Neuron (in vitro differentiated cells): ENCODE data around the gene MFSD11.
A peak's percentile ranks its signal among the peaks of the same experiment; 100 is the strongest.
"Not testable (repeated sequence)": the region's sequence is repeated elsewhere in the genome, so short reads cannot be mapped to it uniquely, and the experiment has no call there.

ENCODE experiments used
- H2AFZ ChIP-seq: one replicate; pipeline ENCODE4 v1.6.1; 2013; ENCODE audit warnings: low read depth, mild to moderate bottlenecking, inconsistent platforms, low read length, moderate library complexity
- H3K27me3 ChIP-seq: one replicate; pipeline ENCODE4 v1.6.1; 2013; ENCODE audit warnings: low read length; ENCODE audit not compliant: insufficient read depth
- H3K36me3 ChIP-seq: one replicate; pipeline ENCODE4 v1.6.1; 2013; ENCODE audit warnings: low read length; ENCODE audit not compliant: insufficient read depth
- H3K4me1 ChIP-seq: one replicate; pipeline ENCODE4 v1.6.1; 2013; ENCODE audit warnings: low read length; ENCODE audit not compliant: insufficient read depth
- H3K4me3 ChIP-seq: 2 replicates; pipeline ENCODE4 v1.5.1; 2013; ENCODE audit warnings: mild to moderate bottlenecking, low read length, moderate library complexity
- H3K9me3 ChIP-seq: one replicate; pipeline ENCODE4 v1.6.1; 2013; ENCODE audit warnings: low read length

The MFSD11 gene

DNA sequence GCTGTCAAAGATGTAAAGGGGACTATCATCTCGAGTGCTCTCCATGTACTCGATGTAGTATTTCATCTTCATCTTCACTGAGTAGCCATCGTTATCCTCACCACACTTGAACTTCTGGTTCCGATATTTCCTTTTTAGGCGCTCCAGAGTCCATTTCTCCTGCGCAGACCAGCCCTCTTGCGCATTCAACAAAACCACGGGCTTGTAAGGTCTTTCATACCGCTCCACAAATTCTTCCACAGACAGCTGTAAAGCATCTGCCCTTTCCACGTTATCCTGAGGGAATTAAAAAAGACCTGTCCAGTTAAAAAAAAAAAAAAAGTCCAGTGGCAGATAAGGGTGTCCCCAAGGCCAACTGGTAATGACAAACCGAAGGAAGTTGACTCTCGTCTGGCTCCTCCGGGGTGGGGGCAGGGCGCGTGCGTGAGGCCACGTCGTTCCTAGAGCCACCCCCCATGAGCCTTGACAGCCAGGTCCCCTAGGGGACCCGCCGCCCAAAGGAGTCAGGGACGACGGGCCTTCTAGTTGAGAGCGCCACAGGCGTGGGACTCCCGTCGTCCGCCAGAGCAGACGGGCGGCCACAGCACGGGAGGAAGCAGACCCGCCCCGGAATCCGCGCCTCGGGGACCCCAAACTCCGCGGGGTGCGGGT, 12.2 kb upstream of the MFSD11 start:
- H3K36me3 ChIP-seq: peaks cover 30% of the 10 kb centered on the region
- H2AFZ ChIP-seq: peak overlapping the region; percentile 80

GRCh38 chr17:76726231-76726775, 11.6 kb upstream of the MFSD11 start, which contains the start of gene JMJD6:
JMJD6 (minus strand) TSS chr17:76726606; CDS start chr17:76726475, 131 bp downstream.
- H2AFZ ChIP-seq: peak within 1 kb of the TSS; percentile 80
- peaks cover 27% of the 10 kb centered on the region for H3K36me3 ChIP-seq
- peaks cover 16% of the 10 kb centered on the region for H3K4me1 ChIP-seq

More for the DNA sequence above, 12.2 kb upstream of the MFSD11 start:
- no peaks in the 10 kb centered on the region for H3K27me3 ChIP-seq
- peak overlapping the region; percentile 94 for H3K4me3 ChIP-seq
- H3K9me3 ChIP-seq: no peaks in the 10 kb centered on the region
- H3K4me1 ChIP-seq: peaks cover 16% of the 10 kb centered on the region

DNA sequence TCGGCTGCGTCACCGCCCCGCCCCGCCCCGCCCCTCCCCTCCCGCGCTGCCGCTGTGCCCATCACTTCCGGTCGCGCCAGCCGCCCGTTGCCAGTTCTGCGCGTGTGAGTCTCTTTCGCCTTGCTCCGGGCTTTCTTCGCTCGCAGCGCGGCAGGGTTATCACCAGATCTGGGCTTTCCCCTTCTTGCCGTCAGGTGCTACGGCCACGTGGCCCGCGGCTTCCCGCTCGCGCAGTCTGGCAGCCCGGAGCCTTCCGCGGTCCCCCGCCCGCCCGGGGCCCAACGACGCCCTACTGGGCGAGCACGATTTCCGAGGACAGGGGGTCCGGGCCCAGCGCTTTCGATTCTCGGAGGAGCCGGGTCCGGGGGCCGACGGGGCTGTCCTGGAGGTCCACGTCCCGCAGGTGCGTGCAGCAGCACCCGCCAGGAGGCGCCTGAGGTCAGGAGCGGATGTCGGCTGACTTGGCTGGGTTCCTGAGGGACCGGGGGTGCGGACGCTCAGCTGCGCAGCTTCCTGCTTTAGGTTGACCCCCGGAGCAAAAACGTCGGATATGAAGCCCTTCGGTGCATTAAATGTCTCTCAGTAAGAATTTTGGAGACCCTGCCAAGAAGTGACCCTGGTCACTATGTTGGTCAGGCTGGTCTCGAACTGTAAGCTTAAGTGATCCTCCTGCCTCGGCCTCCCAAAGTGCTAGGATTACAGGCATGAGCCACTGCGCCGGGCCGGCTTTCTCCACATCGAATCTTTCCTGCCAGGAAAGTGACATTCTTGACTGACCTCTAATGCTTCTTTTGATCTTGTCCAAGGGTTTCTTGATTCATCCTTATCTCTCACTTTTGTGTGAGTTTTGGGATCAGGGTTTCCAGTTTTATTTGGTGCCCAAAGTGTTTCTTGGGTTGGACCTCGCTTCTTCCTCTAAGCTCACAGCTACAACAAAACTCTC, 10.9 kb upstream of the MFSD11 start, which contains the start of gene METTL23:
TSS of gene METTL23 (plus strand) at position 64 of the 943 bp plus-strand sequence. CDS start 2,872 bp downstream, outside the sequence.
- Histone ChIP-seq H2AFZ (peak within 1 kb of the TSS; percentile 80), H3K4me3 (peak within 1 kb of the TSS; percentile 94), H3K4me1 (peaks cover 16% of the 10 kb centered on the region), H3K27me3 (no peaks in the 10 kb centered on the region), H3K9me3 (no peaks in the 10 kb centered on the region), H3K36me3 (peaks cover 26% of the 10 kb centered on the region)

More at GRCh38 chr17:76726231-76726775, 11.6 kb upstream of the MFSD11 start, which contains the start of gene JMJD6:
- Histone ChIP-seq H3K27me3 (no peaks in the 10 kb centered on the region), H3K4me3 (peak within 1 kb of the TSS; percentile 94), H3K9me3 (no peaks in the 10 kb centered on the region)

- Histone ChIP-seq H2AFZ (no peak overlapping the region), H3K27me3 (no peaks in the 10 kb centered on the region), H3K4me1 (peaks cover 16% of the 10 kb centered on the region), H3K4me3 (peak overlapping the region; percentile 94), H3K9me3 (no peaks in the 10 kb centered on the region), H3K36me3 (peaks cover 26% of the 10 kb centered on the region)
Measured at GRCh38 chr17:76727745-76728456, 10.0 kb upstream of the MFSD11 start.

DNA sequence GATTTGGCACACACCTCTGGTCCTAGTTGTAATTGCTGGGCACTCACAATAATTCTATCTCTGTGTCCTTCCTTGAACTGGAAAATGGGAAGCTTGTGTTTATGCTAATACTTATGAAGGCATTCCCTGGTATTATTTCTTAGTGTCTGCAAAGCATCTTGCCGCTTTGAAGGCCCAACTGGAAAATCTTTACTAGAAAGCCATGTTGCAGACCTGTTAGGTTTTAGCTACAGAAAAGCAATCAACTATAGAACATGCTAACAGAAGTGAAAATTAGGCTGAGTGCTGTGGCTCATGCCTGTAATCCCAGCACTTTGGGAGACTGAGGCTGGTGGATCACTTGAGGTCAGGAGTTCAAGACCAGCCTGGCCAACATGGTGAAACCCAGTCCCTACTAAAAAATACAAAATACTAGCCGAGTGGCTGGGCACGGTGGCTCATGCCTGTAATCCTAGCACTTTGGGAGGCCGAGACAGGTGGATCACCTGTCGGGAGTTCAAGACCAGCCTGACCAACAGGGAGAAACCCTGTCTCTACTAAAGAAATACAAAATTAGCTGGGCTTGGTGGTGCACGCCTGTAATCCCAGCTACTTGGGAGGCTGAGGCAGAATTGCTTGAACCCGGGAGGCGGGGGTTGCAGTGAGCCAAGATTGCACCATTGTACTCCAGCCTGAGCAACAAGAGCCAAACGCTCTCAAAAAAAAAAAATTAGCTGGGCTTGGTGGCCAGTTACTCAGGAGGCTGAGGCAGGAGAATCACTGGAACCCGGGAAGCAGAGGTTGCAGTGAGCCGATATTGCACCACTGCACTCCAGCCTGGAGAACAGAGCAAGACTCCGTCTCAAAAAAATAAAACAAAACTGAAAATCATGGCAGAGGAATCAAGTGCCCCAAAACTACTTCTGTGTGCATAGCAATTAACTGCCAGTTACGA, 5.9 kb upstream of the MFSD11 start:
- peaks cover 32% of the 10 kb centered on the region for H3K4me1 ChIP-seq
- not testable (repeated sequence) for H3K27me3 ChIP-seq, H3K4me3 ChIP-seq, H2AFZ ChIP-seq, H3K9me3 ChIP-seq
- peaks cover 52% of the 10 kb centered on the region for H3K36me3 ChIP-seq

DNA sequence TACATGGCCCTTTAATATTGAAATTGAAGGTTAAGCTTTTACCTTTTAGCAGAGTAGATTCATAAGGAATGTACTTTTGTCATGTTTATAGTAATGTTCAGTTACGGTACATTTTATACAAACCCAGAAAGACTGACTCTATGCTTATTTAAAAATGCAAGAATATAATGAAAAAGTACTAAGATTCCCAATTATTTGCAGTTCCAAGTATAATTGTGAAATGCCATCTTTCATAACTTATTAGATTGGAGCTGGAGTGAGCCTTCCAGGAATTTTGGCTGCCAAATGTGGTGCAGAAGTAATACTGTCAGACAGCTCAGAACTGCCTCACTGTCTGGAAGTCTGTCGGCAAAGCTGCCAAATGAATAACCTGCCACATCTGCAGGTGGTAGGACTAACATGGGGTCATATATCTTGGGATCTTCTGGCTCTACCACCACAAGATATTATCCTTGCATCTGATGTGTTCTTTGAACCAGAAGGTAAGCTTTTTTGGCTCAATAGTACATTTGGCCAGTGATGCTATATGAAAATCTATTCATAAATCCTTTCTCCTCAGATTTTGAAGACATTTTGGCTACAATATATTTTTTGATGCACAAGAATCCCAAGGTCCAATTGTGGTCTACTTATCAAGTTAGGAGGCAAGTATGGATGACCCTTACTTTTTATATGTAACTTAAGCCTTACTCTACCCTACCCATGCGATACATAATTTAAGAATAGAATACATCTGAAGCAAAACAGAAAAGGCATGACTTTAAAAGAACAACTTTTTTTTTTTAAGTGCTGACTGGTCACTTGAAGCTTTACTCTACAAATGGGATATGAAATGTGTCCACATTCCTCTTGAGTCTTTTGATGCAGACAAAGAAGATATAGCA, 4.9 kb upstream of the MFSD11 start:
- H3K4me3 ChIP-seq: peak overlapping the region; percentile 12
- no peak overlapping the region for H2AFZ ChIP-seq
- H3K4me1 ChIP-seq: peaks cover 26% of the 10 kb centered on the region
- peaks cover 52% of the 10 kb centered on the region for H3K36me3 ChIP-seq
- H3K27me3 ChIP-seq: no peaks in the 10 kb centered on the region
- H3K9me3 ChIP-seq: no peaks in the 10 kb centered on the region

DNA sequence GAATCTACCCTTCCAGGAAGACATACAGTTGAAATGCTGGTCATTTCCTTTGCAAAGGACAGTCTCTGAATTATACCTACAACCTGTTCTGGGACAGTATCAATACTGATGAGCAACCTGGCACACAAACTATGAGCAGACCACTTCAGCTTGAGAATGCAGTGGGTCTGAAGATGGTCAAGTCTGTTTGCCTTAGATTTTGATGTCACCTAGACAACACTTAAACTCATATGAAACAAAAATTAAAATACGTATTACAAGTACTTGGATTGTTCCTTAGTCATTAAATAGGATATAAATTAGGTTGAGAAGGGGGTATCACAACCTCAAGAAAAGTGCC, 4.3 kb upstream of the MFSD11 start:
- peaks cover 28% of the 10 kb centered on the region for H3K4me1 ChIP-seq
- H3K27me3 ChIP-seq: no peaks in the 10 kb centered on the region
- H2AFZ ChIP-seq: no peak overlapping the region
- no peaks in the 10 kb centered on the region for H3K9me3 ChIP-seq
- peak overlapping the region; percentile 69 for H3K4me3 ChIP-seq
- H3K36me3 ChIP-seq: peaks cover 52% of the 10 kb centered on the region

- H3K9me3 ChIP-seq: no peaks in the 10 kb centered on the region
- H3K36me3 ChIP-seq: peaks cover 50% of the 10 kb centered on the region
- peak overlapping the region; percentile 69 for H3K4me3 ChIP-seq
- H3K4me1 ChIP-seq: peaks cover 35% of the 10 kb centered on the region
- no peak overlapping the region for H2AFZ ChIP-seq
- H3K27me3 ChIP-seq: no peaks in the 10 kb centered on the region
Measured at GRCh38 chr17:76734080-76734840, 3.7 kb upstream of the MFSD11 start.

GRCh38 chr17:76735006-76735405, 2.9 kb upstream of the MFSD11 start:
- Histone ChIP-seq H2AFZ (no peak overlapping the region), H3K9me3 (no peaks in the 10 kb centered on the region), H3K36me3 (peaks cover 48% of the 10 kb centered on the region), H3K27me3 (no peaks in the 10 kb centered on the region), H3K4me1 (peaks cover 39% of the 10 kb centered on the region), H3K4me3 (peak overlapping the region; percentile 69)

DNA sequence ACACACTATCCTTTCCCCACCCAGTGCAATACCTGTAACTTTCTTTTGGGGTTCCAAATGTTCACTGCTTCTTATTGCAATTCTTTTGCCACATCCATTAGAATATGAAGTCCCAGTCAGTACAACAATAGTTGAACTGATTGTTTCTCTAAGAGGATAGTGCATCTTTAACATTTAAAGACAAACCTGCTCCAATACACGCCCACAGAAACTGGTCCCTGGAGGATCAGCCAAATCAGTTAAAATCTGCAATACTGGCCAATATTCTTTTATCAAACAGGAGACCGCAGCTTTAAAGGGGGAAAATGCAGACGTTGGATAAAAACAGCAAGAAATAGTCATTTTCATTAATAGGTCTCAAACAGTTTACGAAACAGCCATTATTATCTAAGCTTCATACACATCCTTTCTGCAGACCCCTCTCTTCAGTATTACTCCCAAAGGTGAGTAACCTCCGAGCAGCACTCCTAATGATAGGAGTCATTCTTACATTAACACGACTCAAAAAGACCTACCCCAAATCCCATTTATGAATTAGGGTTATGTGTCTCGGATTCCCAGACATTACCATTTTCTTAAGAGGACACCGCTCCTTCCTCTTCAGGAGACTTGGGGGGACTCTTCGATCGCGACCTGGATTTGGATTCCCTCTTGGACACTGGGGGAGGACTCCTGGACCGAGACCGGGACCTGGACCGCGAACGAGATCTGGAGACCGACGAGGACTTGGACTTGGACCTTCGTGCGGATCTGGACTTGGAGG, 2.2 kb upstream of the MFSD11 start:
- Histone ChIP-seq H3K36me3 (peaks cover 48% of the 10 kb centered on the region), H3K9me3 (no peaks in the 10 kb centered on the region), H3K27me3 (no peaks in the 10 kb centered on the region), H3K4me1 (peaks cover 39% of the 10 kb centered on the region), H3K4me3 (peak overlapping the region; percentile 69), H2AFZ (no peak overlapping the region)
